ENCODE data around the gene OPCML. TPM values are rescaled to one million over a fixed set of nuclear protein-coding genes. Genes with fewer than 3 reads are reported as not detected.

Gene OPCML
- total and polyA plus RNA-seq, 12 donors, result under 0.01 to 1.2 (median 0.39) TPM

DNA sequence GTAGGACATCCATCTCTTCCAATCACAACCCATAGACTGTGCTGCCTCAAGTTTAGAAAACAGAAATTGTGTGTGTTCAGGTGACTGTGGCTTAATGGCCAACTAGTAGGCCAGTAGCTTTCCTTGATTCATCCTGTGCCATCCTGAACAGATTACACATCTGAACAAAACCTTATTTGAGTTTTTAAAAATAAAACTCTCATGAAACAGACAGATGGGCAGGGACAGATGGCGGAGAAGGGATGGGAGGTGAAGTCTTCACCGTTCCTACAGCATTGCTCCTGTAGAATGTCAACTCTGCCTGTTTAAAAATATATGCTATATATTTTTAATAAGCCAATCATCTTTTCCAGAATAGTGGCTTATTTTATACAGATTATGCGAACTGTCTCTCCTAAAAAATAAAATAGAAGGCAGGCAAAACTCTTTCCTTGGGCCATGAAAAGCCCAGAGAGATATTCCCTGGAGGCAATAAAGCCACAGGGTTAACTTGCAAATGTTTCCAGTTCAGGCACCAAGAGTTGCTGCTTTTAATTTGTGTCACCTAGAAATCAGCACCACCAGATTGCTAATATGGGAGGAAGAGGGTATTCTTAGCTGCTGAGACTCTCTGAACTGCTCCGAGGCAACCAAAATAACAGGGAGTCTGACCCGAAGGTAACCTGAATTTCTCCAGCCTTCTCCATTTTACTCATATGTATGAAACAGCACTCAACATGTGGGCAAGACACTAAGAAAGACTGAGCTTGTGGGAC lies 861.2 kb downstream of the OPCML start:
- intact Hi-C loops (cut with DNase I), result no loop called here

DNA sequence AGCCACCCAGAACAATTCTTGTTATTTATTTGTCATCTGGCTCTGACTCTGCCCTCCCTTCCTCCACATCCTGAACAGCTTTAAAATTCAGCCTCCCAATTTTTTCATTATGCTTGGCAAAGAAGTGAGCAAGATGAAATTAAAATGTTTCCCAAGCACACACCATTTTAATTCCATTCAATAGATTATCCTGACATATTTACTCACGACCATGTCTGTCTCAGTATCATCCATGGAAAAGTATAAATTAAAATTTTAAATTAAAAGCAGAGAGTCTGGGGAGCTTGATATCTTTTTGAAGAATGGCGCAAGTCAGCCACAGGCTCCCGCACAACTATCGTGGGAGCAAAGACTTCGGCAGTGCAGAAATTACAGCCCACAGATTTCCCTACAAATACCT lies 862.4 kb downstream of the OPCML start:
- H3K27ac ChIP-seq, result no peak overlapping the region
- 87 to 90% methylated on average over 5 of the region's 5 CpGs for WGBS, 2 donors
- intact Hi-C loops (cut with DNase I), result no loop called here
- TF ChIP-seq, protein P1, sequence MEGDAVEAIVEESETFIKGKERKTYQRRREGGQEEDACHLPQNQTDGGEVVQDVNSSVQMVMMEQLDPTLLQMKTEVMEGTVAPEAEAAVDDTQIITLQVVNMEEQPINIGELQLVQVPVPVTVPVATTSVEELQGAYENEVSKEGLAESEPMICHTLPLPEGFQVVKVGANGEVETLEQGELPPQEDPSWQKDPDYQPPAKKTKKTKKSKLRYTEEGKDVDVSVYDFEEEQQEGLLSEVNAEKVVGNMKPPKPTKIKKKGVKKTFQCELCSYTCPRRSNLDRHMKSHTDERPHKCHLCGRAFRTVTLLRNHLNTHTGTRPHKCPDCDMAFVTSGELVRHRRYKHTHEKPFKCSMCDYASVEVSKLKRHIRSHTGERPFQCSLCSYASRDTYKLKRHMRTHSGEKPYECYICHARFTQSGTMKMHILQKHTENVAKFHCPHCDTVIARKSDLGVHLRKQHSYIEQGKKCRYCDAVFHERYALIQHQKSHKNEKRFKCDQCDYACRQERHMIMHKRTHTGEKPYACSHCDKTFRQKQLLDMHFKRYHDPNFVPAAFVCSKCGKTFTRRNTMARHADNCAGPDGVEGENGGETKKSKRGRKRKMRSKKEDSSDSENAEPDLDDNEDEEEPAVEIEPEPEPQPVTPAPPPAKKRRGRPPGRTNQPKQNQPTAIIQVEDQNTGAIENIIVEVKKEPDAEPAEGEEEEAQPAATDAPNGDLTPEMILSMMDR (IDR thresholded peaks at IDR 0.05), result no peak
- H3K4me3 ChIP-seq, result no peak overlapping the region
- H3K9me3 ChIP-seq, result no peaks in the 10 kb centered on the region
- peaks cover 0 to 13% (median 0%) of the 10 kb centered on the region in 9 donors for H3K4me1 ChIP-seq
- ATAC-seq (no peak), DNase-seq (no peak)
- H3K36me3 ChIP-seq, result no peaks in the 10 kb centered on the region
- H3K27me3 ChIP-seq, result no peaks in the 10 kb centered on the region

More for the DNA sequence above, 861.2 kb downstream of the OPCML start:
- no peaks in the 10 kb centered on the region for H3K36me3 ChIP-seq
- H3K4me3 ChIP-seq, result no peak overlapping the region
- H3K27me3 ChIP-seq, result no peaks in the 10 kb centered on the region
- no peaks in the 10 kb centered on the region for H3K9me3 ChIP-seq
- WGBS, 2 donors, result 89% methylated on average over 5 of the region's 5 CpGs
- H3K27ac ChIP-seq, result no peak overlapping the region
- DNase-seq (no peak), ATAC-seq (no peak)
- TF ChIP-seq, protein P1 (IDR thresholded peaks at IDR 0.05), result no peak
- peaks cover 0 to 13% (median 0%) of the 10 kb centered on the region in 9 donors for H3K4me1 ChIP-seq

DNA sequence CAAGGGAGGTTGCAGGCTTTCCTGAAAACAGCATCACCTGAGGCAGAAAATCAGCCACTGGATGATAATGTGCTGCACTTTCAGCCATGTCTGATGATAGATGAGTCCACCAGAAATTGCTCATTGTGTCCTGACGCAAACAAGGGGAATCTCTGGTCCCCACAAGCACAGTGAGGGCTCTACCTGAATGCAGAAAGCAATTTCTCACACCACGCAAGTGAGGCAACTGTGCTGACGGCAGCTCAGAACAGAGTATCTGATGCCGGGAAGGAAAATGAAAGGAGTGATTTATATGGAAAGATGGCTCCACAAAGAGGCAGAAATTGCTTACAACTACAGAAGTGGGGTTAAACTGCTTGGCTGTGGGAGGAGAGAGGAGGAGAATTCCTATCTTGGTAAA lies 867.1 kb downstream of the OPCML start:
- Histone ChIP-seq H3K9me3 (no peaks in the 10 kb centered on the region), H3K27ac (no peak overlapping the region), H3K27me3 (no peaks in the 10 kb centered on the region), H3K4me3 (no peak overlapping the region), H3K36me3 (no peaks in the 10 kb centered on the region), H3K4me1 (no peaks in the 10 kb centered on the region)
- ATAC-seq (no peak), DNase-seq (no peak)
- 88 to 91% methylated on average over 4 of the region's 4 CpGs for WGBS, 2 donors
- intact Hi-C loops (cut with DNase I), result no loop called here
- TF ChIP-seq, protein P1 (IDR thresholded peaks at IDR 0.05), result no peak

DNA sequence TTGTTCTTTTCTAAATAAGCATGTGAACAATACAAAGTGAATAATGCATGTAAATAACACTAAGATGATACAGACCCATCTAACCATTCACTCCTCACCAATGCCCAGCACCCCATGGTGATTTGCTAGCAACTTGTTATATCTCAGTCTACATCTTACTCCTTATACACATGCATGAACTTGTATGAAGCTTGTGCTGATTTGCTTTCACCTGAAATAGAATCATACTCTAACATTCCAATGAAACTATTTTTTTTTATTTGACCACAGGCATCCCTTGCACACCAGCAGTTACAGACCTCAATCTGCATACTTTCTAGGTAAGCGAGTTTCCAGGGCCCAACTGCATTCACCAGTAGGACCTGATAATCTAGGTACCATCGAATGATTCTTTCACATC lies 873.6 kb downstream of the OPCML start:
- 96% methylated on average over 2 of the region's 2 CpGs for WGBS, 2 donors
- TF ChIP-seq, protein P1 (IDR thresholded peaks at IDR 0.05), result no peak
- ATAC-seq (no peak), DNase-seq (no peak)
- H3K27me3 ChIP-seq, result peaks cover 0 to 8% (median 0%) of the 10 kb centered on the region in 7 donors
- no peak overlapping the region for H3K4me3 ChIP-seq
- no peak overlapping the region for H3K27ac ChIP-seq
- no peaks in the 10 kb centered on the region for H3K36me3 ChIP-seq
- H3K9me3 ChIP-seq, result no peaks in the 10 kb centered on the region
- H3K4me1 ChIP-seq, result no peaks in the 10 kb centered on the region
- intact Hi-C loops (cut with DNase I), result no loop called here
